GM19043 (cell line): ENCODE data around the gene NXT1.
A peak's percentile ranks its signal among the peaks of the same experiment; 100 is the strongest.

Experiments
- ATAC-seq: cut with Tn5 transposase; IDR thresholded peaks from one replicate; pipeline ENCODE4 v1.9.1; 2021; ENCODE audit warnings: low read depth; ENCODE audit not compliant: unreplicated experiment

The NXT1 gene

GRCh38 chr20:23386304-23387117 is 35.9 kb downstream of the NXT1 start:
- ATAC-seq, result no peak

DNA sequence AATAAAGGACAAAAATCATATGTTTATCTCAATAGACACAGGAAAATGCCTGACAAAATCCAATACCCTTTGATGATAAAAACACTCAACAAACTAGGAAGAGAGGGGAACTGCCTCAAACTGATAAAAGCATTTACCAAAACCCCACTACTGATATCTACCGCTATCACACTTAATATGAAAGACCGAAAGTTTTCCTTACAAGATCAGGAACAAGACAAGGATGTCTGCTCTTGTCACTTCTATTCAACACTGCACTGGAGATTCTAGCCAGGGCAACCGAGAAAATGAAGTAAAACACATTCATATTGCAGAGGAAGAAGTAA is 36.5 kb downstream of the NXT1 start:
- ATAC-seq, result no peak

DNA sequence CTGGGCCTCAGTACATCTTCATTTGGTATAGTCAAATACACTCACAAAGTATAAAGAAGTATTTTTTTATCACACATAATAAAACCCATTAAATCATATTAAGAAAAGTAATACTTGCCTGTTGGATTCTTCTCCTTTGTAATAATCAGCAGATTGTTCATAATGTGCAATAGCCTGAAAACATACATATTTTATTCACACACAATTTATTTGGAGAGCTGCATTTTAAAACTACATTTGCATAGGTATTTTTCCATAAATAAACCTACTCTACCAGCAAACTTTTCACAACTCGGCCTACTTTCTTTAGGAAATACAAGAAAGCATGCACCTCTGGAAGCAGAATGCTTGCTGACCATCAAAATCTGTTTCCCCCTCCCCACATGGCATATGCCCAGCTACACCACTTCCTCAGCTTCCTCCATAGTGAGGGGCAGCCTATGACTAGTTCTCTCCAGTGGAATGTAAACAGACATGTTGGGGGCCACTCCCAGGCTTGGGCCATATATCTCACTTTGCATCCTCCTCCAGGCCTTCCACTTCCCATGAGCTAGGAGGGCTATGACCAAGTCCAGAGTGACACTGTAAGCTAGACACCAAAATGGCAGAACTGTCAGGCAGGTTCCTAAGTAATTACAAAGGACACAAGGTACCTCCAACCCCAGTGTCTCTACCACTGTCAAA is 39.6 kb downstream of the NXT1 start:
- ATAC-seq, result no peak

DNA sequence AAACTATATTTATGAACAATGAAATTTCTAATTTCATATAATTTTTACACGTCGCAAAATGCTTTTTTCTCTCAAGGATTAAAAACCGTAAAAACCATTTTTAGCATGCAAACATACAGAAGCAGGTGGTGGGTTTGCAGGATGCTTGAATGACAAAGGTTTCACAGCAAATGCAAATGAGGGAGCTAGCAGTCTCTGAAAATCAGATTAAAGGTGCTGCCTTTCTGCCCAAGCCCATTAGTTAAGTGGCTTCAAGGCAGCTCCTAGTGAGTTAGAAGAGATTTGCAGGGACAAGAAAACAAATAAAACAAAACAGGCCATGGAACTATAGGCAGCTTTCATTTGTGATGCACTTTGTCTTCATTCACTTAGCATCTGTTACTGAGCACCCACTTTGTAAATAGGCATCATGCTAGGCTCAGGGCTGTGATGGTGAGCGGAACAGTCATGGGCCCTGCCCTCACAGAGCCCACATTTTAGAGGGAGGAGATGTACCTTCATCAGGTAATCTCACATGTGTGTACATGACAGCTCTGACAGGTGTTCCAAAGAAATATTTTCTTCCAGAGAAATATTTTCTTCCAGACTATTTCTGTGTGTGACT is 41.2 kb downstream of the NXT1 start:
- no peak for ATAC-seq

DNA sequence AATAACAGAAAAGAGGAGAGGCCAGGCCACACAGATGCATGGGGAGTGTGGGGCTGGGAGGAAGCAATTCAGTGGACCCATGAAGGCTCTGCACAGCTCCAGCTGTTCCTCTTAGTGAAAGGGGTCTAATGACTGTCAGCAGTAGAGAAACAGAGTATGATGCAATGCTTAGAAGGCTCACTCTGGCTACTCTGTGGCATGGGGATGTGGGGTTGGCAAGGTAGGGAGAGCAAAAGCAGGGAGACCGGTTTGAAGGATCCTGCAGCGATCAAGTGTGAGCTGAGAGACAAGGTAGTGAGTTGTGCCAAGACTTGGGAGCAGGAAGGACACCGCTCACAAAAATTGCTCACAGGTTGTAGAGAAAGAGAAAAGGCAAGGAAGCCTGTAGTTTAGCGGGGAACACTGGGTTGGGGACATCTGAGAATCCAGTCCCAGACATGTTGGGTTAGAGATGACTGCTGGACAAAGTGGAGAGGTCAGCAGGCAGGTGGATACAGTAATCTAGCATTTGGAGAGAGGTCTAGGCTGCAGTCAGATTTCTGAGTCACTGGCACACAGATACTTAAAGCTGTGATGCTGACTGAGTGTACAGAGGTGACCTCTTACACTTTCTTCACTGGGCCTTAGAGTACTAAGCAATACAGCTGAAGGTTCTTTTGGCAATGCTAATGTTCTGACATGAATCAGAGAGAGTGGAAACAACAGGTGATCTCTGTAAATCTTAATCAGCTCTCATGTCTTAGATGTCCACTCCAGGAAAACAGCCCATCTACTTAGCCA is 43.6 kb downstream of the NXT1 start:
- ATAC-seq, result no peak

GRCh38 chr20:23396950-23397627 is 46.5 kb downstream of the NXT1 start:
- no peak for ATAC-seq

GRCh38 chr20:23397961-23398360 is 47.4 kb downstream of the NXT1 start:
- no peak for ATAC-seq

- peak; percentile 41 for ATAC-seq
Measured at GRCh38 chr20:23399568-23400241, 49.1 kb downstream of the NXT1 start.

DNA sequence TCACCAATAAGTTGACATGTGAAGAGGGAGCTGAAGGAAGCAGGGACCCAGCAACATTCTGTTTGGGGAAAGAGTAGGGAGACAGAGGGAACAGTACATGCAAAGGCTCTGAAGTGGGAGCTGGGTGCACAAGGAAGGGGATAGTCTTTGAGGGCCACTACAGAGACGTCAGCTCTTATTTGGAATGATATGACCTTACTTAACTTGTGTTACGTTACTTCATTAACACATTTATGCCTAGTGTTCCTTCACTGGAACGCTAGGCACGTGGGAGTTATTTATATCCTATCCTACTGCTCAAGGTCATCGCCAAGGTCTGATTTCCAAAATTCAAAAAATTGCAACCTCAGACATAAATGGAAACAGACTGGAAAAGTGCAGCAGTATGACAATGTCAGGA is 50.5 kb downstream of the NXT1 start:
- ATAC-seq, result no peak

DNA sequence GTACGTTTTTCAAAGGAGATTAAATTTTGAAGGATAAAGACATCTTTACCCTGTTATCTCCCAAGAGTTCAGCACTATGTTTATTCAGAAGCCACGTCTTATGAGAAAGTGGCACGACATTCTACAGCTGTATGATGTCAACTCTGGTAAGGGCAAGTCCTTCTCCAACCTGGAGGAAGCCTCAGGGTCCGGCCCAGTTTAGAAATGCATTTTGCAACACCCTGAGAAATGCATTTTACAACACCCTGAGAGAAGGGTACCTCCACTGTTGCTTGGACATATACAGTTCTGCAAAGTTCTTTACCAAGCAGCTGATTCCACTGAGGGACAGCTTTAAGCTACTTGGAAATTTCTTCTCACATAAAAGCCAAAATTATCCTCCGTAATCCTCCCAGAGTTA is 53.2 kb downstream of the NXT1 start:
- no peak for ATAC-seq

DNA sequence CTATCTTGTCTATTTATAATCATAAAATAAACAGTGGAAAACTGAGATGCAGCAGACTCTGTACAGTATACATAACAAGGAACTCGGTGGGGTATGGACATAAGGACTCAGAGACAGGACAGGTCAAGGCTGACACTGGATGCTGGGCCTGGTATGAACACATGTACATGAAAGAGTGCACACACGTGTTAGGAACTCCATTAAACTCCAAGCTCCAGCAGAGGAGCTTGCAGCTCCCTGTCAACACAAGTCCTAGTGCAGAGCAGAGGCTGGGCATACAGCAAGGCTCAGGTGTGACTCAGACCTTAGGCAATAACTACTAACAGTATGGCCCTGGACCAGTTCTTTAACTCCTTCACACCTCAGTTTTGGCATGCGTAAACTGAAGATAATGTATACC is 53.6 kb downstream of the NXT1 start:
- no peak for ATAC-seq
